DND-41 (cell line): ENCODE data around the gene BMP5.

ENCODE experiments used
- ATAC-seq: fragments of 200-7000 bp; cut with Tn5 transposase; 3 replicates; pipeline ENCODE4 v1.9.1; 2021; ENCODE audit warnings: low read depth; ENCODE audit not compliant: insufficient read depth
- DNase-seq: peaks from one replicate; pipeline ENCODE4 v3.0.0-alpha.2; 2020
- H2AFZ ChIP-seq: 2 replicates; pipeline ENCODE4 v1.6.0; 2012; ENCODE audit warnings: low read depth, low read length
- H3K27ac ChIP-seq: 2 replicates; pipeline ENCODE4 v1.5.1; 2012; ENCODE audit warnings: low read length, inconsistent platforms
- H3K27me3 ChIP-seq: fragments of 200-600 bp; sonication (generic); 2 replicates; pipeline ENCODE4 v1.6.0; 2012; ENCODE audit warnings: low read length, mild to moderate bottlenecking, inconsistent platforms; ENCODE audit not compliant: insufficient read depth, poor library complexity
- H3K36me3 ChIP-seq: 2 replicates; pipeline ENCODE4 v1.5.1; 2012; ENCODE audit warnings: low read length, inconsistent platforms; ENCODE audit not compliant: insufficient read depth
- H3K4me1 ChIP-seq: 2 replicates; pipeline ENCODE4 v1.5.1; 2012; ENCODE audit warnings: mild to moderate bottlenecking, low read length; ENCODE audit not compliant: insufficient read depth
- H3K4me2 ChIP-seq: 2 replicates; pipeline ENCODE4 v1.6.0; 2012; ENCODE audit warnings: mild to moderate bottlenecking, moderate library complexity, low read length, inconsistent platforms; ENCODE audit not compliant: insufficient read depth
- H3K4me3 ChIP-seq, 2 experiments: fragments of 200-600 bp in 1 of 2; shearing (Covaris generic) in 1 of 2; 2 replicates each; pipeline ENCODE4 v1.5.1; 2012 to 2016; ENCODE audit warnings: inconsistent platforms in 2 of 2, low read length in 2 of 2, mild to moderate bottlenecking in 2 of 2, low read depth in 1 of 2, moderate library complexity in 1 of 2
- H3K79me2 ChIP-seq: 2 replicates; pipeline ENCODE4 v1.6.0; 2012; ENCODE audit warnings: low read length, inconsistent platforms; ENCODE audit not compliant: insufficient read depth
- H3K9ac ChIP-seq: 2 replicates; pipeline ENCODE4 v1.6.0; 2012; ENCODE audit warnings: low read depth, mild to moderate bottlenecking, inconsistent platforms, low read length, moderate library complexity
- H3K9me3 ChIP-seq: 2 replicates; pipeline ENCODE4 v1.5.1; 2012; ENCODE audit warnings: low read length, moderate library complexity, mild to moderate bottlenecking, inconsistent platforms; ENCODE audit not compliant: insufficient read depth, severe bottlenecking
- H4K20me1 ChIP-seq: 2 replicates; pipeline ENCODE4 v1.6.0; 2012; ENCODE audit warnings: low read length; ENCODE audit not compliant: insufficient read depth
- CTCF ChIP-seq: IDR thresholded peaks from 2 replicates; pipeline ENCODE4 v1.5.1; 2012; ENCODE audit warnings: borderline replicate concordance, low read length, moderate library complexity, mild to moderate bottlenecking; ENCODE audit not compliant: poor library complexity, severe bottlenecking; ENCODE audit errors: extremely low read depth
- EZH2 ChIP-seq: IDR thresholded peaks from 3 replicates; pipeline ENCODE4 v1.6.1; 2012; ENCODE audit warnings: borderline replicate concordance, low read depth, mild to moderate bottlenecking, moderate library complexity, low read length, inconsistent platforms; ENCODE audit not compliant: severe bottlenecking

BMP5 gene

GRCh38 chr6:55902796-55903195 lies 27.4 kb upstream of the BMP5 start:
- TF ChIP-seq CTCF: no peak
- TF ChIP-seq EZH2: no peak
- Histone ChIP-seq H3K9me3 (no peaks in the 10 kb centered on the region), H3K36me3 (no peaks in the 10 kb centered on the region), H3K79me2 (no peaks in the 10 kb centered on the region), H3K27me3 (no peaks in the 10 kb centered on the region), H3K27ac (no peak overlapping the region), H3K4me3 (no peak overlapping the region), H2AFZ (no peak overlapping the region), H3K9ac (no peak overlapping the region), H4K20me1 (no peaks in the 10 kb centered on the region), H3K4me1 (no peaks in the 10 kb centered on the region), H3K4me2 (no peak overlapping the region)
- no peak for ATAC-seq
- no peak for DNase-seq

DNA sequence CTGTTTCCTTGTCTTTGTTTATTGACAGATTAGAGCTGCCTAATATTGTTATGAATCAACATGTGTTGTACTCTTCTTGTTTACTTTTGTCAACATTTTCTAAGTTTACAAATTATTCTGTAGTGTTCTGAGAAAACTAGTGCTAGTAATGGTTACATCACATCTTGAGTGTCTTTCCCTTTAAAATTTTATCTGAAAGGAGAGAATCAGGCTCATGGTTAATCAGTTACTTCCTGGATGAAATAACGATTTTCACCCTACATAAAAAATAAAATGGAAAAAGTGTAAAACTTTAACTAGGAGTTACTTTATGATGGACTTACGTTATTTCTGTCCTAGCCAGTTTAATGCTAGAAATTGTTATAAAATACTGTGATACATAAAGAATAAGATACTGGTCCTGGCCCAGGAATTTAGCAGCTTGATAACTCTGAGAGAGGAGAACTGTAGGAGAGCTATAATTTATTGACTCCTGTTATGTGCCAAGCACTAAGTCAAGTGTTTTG lies 26.4 kb upstream of the BMP5 start:
- no peaks in the 10 kb centered on the region for H4K20me1 ChIP-seq
- H2AFZ ChIP-seq: no peak overlapping the region
- no peak for DNase-seq
- no peaks in the 10 kb centered on the region for H3K79me2 ChIP-seq
- H3K9me3 ChIP-seq: no peaks in the 10 kb centered on the region
- no peaks in the 10 kb centered on the region for H3K36me3 ChIP-seq
- H3K27ac ChIP-seq: no peak overlapping the region
- H3K9ac ChIP-seq: no peak overlapping the region
- no peak overlapping the region for H3K4me3 ChIP-seq
- ATAC-seq: no peak
- no peaks in the 10 kb centered on the region for H3K27me3 ChIP-seq
- TF ChIP-seq EZH2 (no peak), CTCF (no peak)
- H3K4me2 ChIP-seq: no peak overlapping the region
- H3K4me1 ChIP-seq: no peaks in the 10 kb centered on the region

GRCh38 chr6:55898342-55898741 lies 23.0 kb upstream of the BMP5 start:
- H3K4me2 ChIP-seq: no peak overlapping the region
- no peak for ATAC-seq
- no peak overlapping the region for H3K4me3 ChIP-seq
- TF ChIP-seq CTCF (no peak), EZH2 (no peak)
- no peaks in the 10 kb centered on the region for H3K27me3 ChIP-seq
- DNase-seq: no peak
- no peaks in the 10 kb centered on the region for H3K79me2 ChIP-seq
- H3K9ac ChIP-seq: no peak overlapping the region
- no peaks in the 10 kb centered on the region for H3K9me3 ChIP-seq
- no peaks in the 10 kb centered on the region for H4K20me1 ChIP-seq
- H2AFZ ChIP-seq: no peak overlapping the region
- no peaks in the 10 kb centered on the region for H3K36me3 ChIP-seq
- no peaks in the 10 kb centered on the region for H3K4me1 ChIP-seq
- no peak overlapping the region for H3K27ac ChIP-seq

- ATAC-seq: no peak
- Histone ChIP-seq H3K27ac (no peak overlapping the region), H3K4me1 (no peaks in the 10 kb centered on the region), H3K9me3 (no peaks in the 10 kb centered on the region), H3K79me2 (no peaks in the 10 kb centered on the region), H3K27me3 (no peaks in the 10 kb centered on the region), H2AFZ (no peak overlapping the region), H3K36me3 (no peaks in the 10 kb centered on the region), H3K4me2 (no peak overlapping the region), H3K9ac (no peak overlapping the region), H4K20me1 (no peaks in the 10 kb centered on the region), H3K4me3 (no peak overlapping the region)
- no peak for DNase-seq
- TF ChIP-seq EZH2 (no peak), CTCF (no peak)
Measured at GRCh38 chr6:55897346-55897745, 22.0 kb upstream of the BMP5 start.
